GM12864 (cell line): Measurements from ENCODE around the gene ABLIM2.

ENCODE experiments used
- DNase-seq: peaks from one replicate; pipeline ENCODE4 v3.0.0-alpha.2; 2011; ENCODE audit warnings: low read depth
- H3K4me3 ChIP-seq: 2 replicates; pipeline ENCODE4 v1.5.1; 2011; ENCODE audit warnings: mild to moderate bottlenecking, low read depth, low read length, control low read depth
- CTCF ChIP-seq: IDR thresholded peaks from 2 replicates; pipeline ENCODE4 v1.5.1; 2011; ENCODE audit warnings: low read depth, mild to moderate bottlenecking, moderate library complexity, low read length, control low read depth, inconsistent platforms; ENCODE audit errors: missing control alignments

ABLIM2 gene

GRCh38 chr4:8179771-8180170, 21.2 kb upstream of the ABLIM2 start:
- no peak for TF ChIP-seq CTCF

GRCh38 chr4:8179074-8179473, 20.5 kb upstream of the ABLIM2 start:
- no peak for DNase-seq
- no peak for TF ChIP-seq CTCF

More at GRCh38 chr4:8179771-8180170, 21.2 kb upstream of the ABLIM2 start:
- no peak overlapping the region for H3K4me3 ChIP-seq
- DNase-seq = no peak

GRCh38 chr4:8177956-8178355, 19.3 kb upstream of the ABLIM2 start:
- no peak for DNase-seq
- H3K4me3 ChIP-seq = no peak overlapping the region
- no peak for TF ChIP-seq CTCF

More at GRCh38 chr4:8179074-8179473, 20.5 kb upstream of the ABLIM2 start:
- no peak overlapping the region for H3K4me3 ChIP-seq

GRCh38 chr4:8177552-8177951, 18.9 kb upstream of the ABLIM2 start:
- no peak for DNase-seq
- TF ChIP-seq CTCF = no peak

GRCh38 chr4:8176547-8177399, 18.2 kb upstream of the ABLIM2 start:
- no peak overlapping the region for H3K4me3 ChIP-seq
- peak; percentile 89 for TF ChIP-seq CTCF
- no peak for DNase-seq

More at GRCh38 chr4:8177552-8177951, 18.9 kb upstream of the ABLIM2 start:
- H3K4me3 ChIP-seq = no peak overlapping the region

GRCh38 chr4:8175686-8176085, 17.1 kb upstream of the ABLIM2 start:
- no peak for DNase-seq
- no peak for TF ChIP-seq CTCF
- H3K4me3 ChIP-seq = no peak overlapping the region

- no peak for DNase-seq
- no peak for TF ChIP-seq CTCF
- no peak overlapping the region for H3K4me3 ChIP-seq
Observed at GRCh38 chr4:8174970-8175369, 16.4 kb upstream of the ABLIM2 start.
